Keratinocyte (primary cell): ENCODE measurements around the gene RNF149.

ENCODE experiments used
- CTCF ChIP-seq, 3 experiments: IDR thresholded peaks in 1 of 3; conservative IDR thresholded peaks in 1 of 3; optimal IDR thresholded peaks in 1 of 3; 2 replicates in 2 of 3; 3 replicates in 1 of 3; pipeline versions ENCODE3 to v1.5.1; 2011; ENCODE audit warnings: low read length in 3 of 3, mild to moderate bottlenecking in 3 of 3, moderate library complexity in 2 of 3, control low read depth in 1 of 3, inconsistent platforms in 1 of 3; ENCODE audit not compliant: insufficient read depth in 2 of 3; ENCODE audit errors: extremely low read depth in 1 of 3
- EZH2 ChIP-seq: IDR thresholded peaks from one replicate; pipeline ENCODE4 v1.6.1; 2012; ENCODE audit warnings: inconsistent platforms, mild to moderate bottlenecking, low read length, moderate library complexity

DNA sequence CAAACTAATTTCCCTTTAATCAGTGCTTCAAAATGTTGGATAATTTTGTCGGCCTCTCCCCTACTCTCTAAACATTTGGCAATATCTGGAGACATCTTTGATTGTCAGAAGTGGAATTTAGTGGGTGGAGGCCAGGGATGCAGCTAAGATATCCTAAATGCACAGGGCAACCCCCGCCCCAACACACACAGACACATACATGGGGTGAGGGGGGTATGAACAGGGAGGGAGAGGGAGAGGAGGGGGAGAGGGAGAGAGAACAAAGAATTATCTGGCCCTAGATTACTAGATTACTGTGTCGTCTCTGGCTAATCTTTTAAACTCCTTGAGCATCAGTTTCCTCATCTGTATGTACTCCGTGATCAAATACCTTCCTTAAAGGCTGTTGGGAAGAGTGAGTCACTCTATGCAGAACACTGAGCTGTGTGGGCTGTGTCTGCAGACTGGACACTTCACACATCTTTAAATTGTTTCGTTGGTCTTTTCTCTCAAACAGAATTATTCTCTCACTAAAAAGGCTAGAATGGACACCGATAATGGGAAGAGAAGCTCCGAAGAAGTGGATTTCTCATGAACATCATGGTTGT lies 2.9 kb downstream of the RNF149 start:
- TF ChIP-seq CTCF (optimal IDR thresholded peaks at IDR 0.05 in 1 of 3, IDR thresholded peaks at IDR 0.05 in 1 of 3, conservative IDR thresholded peaks at IDR 0.05 in 1 of 3; ENCODE audit: extremely low read depth in 1 of 3, insufficient read depth in 2 of 3, low read length in 3 of 3) (no peak), EZH2 (no peak)
